ENCODE results near the gene NGEF. TPM values are rescaled to one million over a fixed set of nuclear protein-coding genes. Genes with fewer than 3 reads are reported as not detected.

The NGEF gene
- polyA plus RNA-seq, 3 donors, result not detected

GRCh38 chr2:232898592-232899543, 114.2 kb downstream of the NGEF start:
- Histone ChIP-seq H3K9me3 (replicated peaks in 1 of 2; ENCODE audit: control insufficient read depth in 1 of 2, insufficient read depth in 1 of 2, low read length in 2 of 2) (no peaks in the 10 kb centered on the region), H3K27me3 (ENCODE audit: control insufficient read depth in 2 of 2, insufficient read depth in 2 of 2, low read length in 2 of 2) (no peaks in the 10 kb centered on the region), H3K4me2 (replicated peaks; ENCODE audit: extremely low read depth, low read length, poor library complexity, severe bottlenecking) (no peak overlapping the region), H3K9ac (ENCODE audit: insufficient read depth, low read length, poor library complexity, severe bottlenecking) (no peak overlapping the region), H3K4me1 (ENCODE audit: control insufficient read depth in 1 of 2, insufficient read depth in 2 of 2, low read length in 2 of 2) (peaks cover 18 to 22% of the 10 kb centered on the region in 2 donors), H3K4me3 (replicated peaks in 1 of 3; ENCODE audit: low read depth in 2 of 3, low read length in 3 of 3) (no peak overlapping the region), H3K79me2 (ENCODE audit: insufficient read depth, low read length) (no peaks in the 10 kb centered on the region), H2AFZ (ENCODE audit: insufficient read depth, low read depth, low read length, poor library complexity, severe bottlenecking) (no peak overlapping the region), H3K36me3 (replicated peaks in 1 of 2; ENCODE audit: control insufficient read depth in 1 of 2, insufficient read depth in 2 of 2, low read length in 2 of 2) (no peaks in the 10 kb centered on the region), H3K27ac (ENCODE audit: low read depth in 1 of 2, low read length in 2 of 2) (no peak overlapping the region), H4K20me1 (ENCODE audit: insufficient read depth, low read length) (no peaks in the 10 kb centered on the region)
- H3K4me1 Mint-ChIP-seq, result peaks cover 5% of the 10 kb centered on the region
- H3K36me3 Mint-ChIP-seq, result no peaks in the 10 kb centered on the region
- TF ChIP-seq CTCF (IDR thresholded peaks at IDR 0.05), result no peak
- H3K4me3 Mint-ChIP-seq, result no peak overlapping the region
- peaks cover 0 to 3% (median 2%) of the 10 kb centered on the region in 3 donors for H3K27me3 Mint-ChIP-seq (ENCODE audit: low read depth in 3 of 3)
- WGBS (ENCODE audit: insufficient coverage), result 93% methylated on average over 18 of the region's 18 CpGs
- intact Hi-C loops (cut with micrococcal nuclease), result no loop called here
- no peak overlapping the region for H3K27ac Mint-ChIP-seq
- peaks cover 0 to 1% (median 0%) of the 10 kb centered on the region in 7 donors for H3K9me3 Mint-ChIP-seq
- no peak for DNase-seq

- WGBS (ENCODE audit: insufficient coverage), result 95% methylated on average over 23 of the region's 24 CpGs
- Mint-ChIP-seq H3K4me1 (peaks cover 5% of the 10 kb centered on the region), H3K27ac (no peak overlapping the region), H3K36me3 (no peaks in the 10 kb centered on the region), H3K9me3 (no peaks in the 10 kb centered on the region), H3K27me3 (ENCODE audit: low read depth in 3 of 3) (peaks cover 1 to 7% (median 2%) of the 10 kb centered on the region in 3 donors), H3K4me3 (no peak overlapping the region)
- no peak for DNase-seq
- no peaks in the 10 kb centered on the region for H3K9me3 ChIP-seq (replicated peaks in 1 of 2; ENCODE audit: control insufficient read depth in 1 of 2, insufficient read depth in 1 of 2, low read length in 2 of 2)
- no peak overlapping the region for H2AFZ ChIP-seq (ENCODE audit: insufficient read depth, low read depth, low read length, poor library complexity, severe bottlenecking)
- no peaks in the 10 kb centered on the region for H3K27me3 ChIP-seq (ENCODE audit: control insufficient read depth in 2 of 2, insufficient read depth in 2 of 2, low read length in 2 of 2)
- no peak overlapping the region for H3K27ac ChIP-seq (ENCODE audit: low read depth in 1 of 2, low read length in 2 of 2)
- intact Hi-C loops (cut with micrococcal nuclease), result no loop called here
- H3K79me2 ChIP-seq (ENCODE audit: insufficient read depth, low read length), result no peaks in the 10 kb centered on the region
- H3K4me1 ChIP-seq (ENCODE audit: control insufficient read depth in 1 of 2, insufficient read depth in 2 of 2, low read length in 2 of 2), result peaks cover 18 to 22% of the 10 kb centered on the region in 2 donors
- TF ChIP-seq CTCF (IDR thresholded peaks at IDR 0.05), result no peak
- no peak overlapping the region for H3K4me3 ChIP-seq (replicated peaks in 1 of 3; ENCODE audit: low read depth in 2 of 3, low read length in 3 of 3)
- no peaks in the 10 kb centered on the region for H4K20me1 ChIP-seq (ENCODE audit: insufficient read depth, low read length)
- H3K9ac ChIP-seq (ENCODE audit: insufficient read depth, low read length, poor library complexity, severe bottlenecking), result no peak overlapping the region
- H3K36me3 ChIP-seq (replicated peaks in 1 of 2; ENCODE audit: control insufficient read depth in 1 of 2, insufficient read depth in 2 of 2, low read length in 2 of 2), result no peaks in the 10 kb centered on the region
- no peak overlapping the region for H3K4me2 ChIP-seq (replicated peaks; ENCODE audit: extremely low read depth, low read length, poor library complexity, severe bottlenecking)
Observed at GRCh38 chr2:232897598-232898408, 115.3 kb downstream of the NGEF start.

Data from CD14-positive monocyte (primary cell).